ENCODE measurements around the gene RTRAF.

Gene RTRAF

GRCh38 chr14:52020161-52020714, 30.9 kb downstream of the RTRAF start:
- DNase-seq (ENCODE audit: low spot score in 2 of 2) (no peak), ATAC-seq (ENCODE audit: low read depth) (no peak)
- H3K4me1 Mint-ChIP-seq: no peaks in the 10 kb centered on the region
- H3K27ac Mint-ChIP-seq: no peak overlapping the region
- H3K36me3 Mint-ChIP-seq: no peaks in the 10 kb centered on the region
- H3K4me3 Mint-ChIP-seq: no peak overlapping the region
- H3K27me3 Mint-ChIP-seq: peaks cover 10% of the 10 kb centered on the region
- H3K9me3 Mint-ChIP-seq: no peaks in the 10 kb centered on the region

- H3K27ac Mint-ChIP-seq: no peak overlapping the region
- H3K9me3 Mint-ChIP-seq: no peaks in the 10 kb centered on the region
- no peak overlapping the region for H3K4me3 Mint-ChIP-seq
- peaks cover 10% of the 10 kb centered on the region for H3K27me3 Mint-ChIP-seq
- DNase-seq (ENCODE audit: low spot score in 2 of 2) (no peak), ATAC-seq (ENCODE audit: low read depth) (no peak)
- H3K4me1 Mint-ChIP-seq: no peaks in the 10 kb centered on the region
- no peaks in the 10 kb centered on the region for H3K36me3 Mint-ChIP-seq
These were observed 31.7 kb downstream of the RTRAF start for GRCh38 chr14:52020866-52021717.

- no peak for DNase-seq (ENCODE audit: low spot score in 2 of 2)
- H3K4me3 Mint-ChIP-seq: no peak overlapping the region
- no peak overlapping the region for H3K27ac Mint-ChIP-seq
- no peaks in the 10 kb centered on the region for H3K4me1 Mint-ChIP-seq
- H3K9me3 Mint-ChIP-seq: no peaks in the 10 kb centered on the region
- H3K36me3 Mint-ChIP-seq: no peaks in the 10 kb centered on the region
- no peak for ATAC-seq (ENCODE audit: low read depth)
- peaks cover 6% of the 10 kb centered on the region for H3K27me3 Mint-ChIP-seq
These were observed 32.7 kb downstream of the RTRAF start for GRCh38 chr14:52021957-52022600.

- no peaks in the 10 kb centered on the region for H3K36me3 Mint-ChIP-seq
- H3K27me3 Mint-ChIP-seq: peaks cover 5% of the 10 kb centered on the region
- H3K4me1 Mint-ChIP-seq: no peaks in the 10 kb centered on the region
- no peak overlapping the region for H3K4me3 Mint-ChIP-seq
- no peak overlapping the region for H3K27ac Mint-ChIP-seq
- no peaks in the 10 kb centered on the region for H3K9me3 Mint-ChIP-seq
- ATAC-seq (ENCODE audit: low read depth) (no peak), DNase-seq (ENCODE audit: low spot score in 2 of 2) (no peak)
These were observed 34.2 kb downstream of the RTRAF start for GRCh38 chr14:52023518-52023917.

GRCh38 chr14:52025310-52025709, 36.0 kb downstream of the RTRAF start:
- DNase-seq (ENCODE audit: low spot score in 2 of 2): no peak
- no peaks in the 10 kb centered on the region for H3K9me3 Mint-ChIP-seq
- H3K27me3 Mint-ChIP-seq: peaks cover 1% of the 10 kb centered on the region
- no peak for ATAC-seq (ENCODE audit: low read depth)
- H3K4me3 Mint-ChIP-seq: no peak overlapping the region
- no peak overlapping the region for H3K27ac Mint-ChIP-seq
- H3K4me1 Mint-ChIP-seq: no peaks in the 10 kb centered on the region
- H3K36me3 Mint-ChIP-seq: no peaks in the 10 kb centered on the region

GRCh38 chr14:52026017-52026660, 36.8 kb downstream of the RTRAF start:
- no peaks in the 10 kb centered on the region for H3K9me3 Mint-ChIP-seq
- no peak overlapping the region for H3K27ac Mint-ChIP-seq

GRCh38 chr14:52026901-52027300, 37.6 kb downstream of the RTRAF start:
- H3K4me3 Mint-ChIP-seq: no peak overlapping the region
- no peaks in the 10 kb centered on the region for H3K9me3 Mint-ChIP-seq
- no peaks in the 10 kb centered on the region for H3K4me1 Mint-ChIP-seq
- peaks cover 3% of the 10 kb centered on the region for H3K27me3 Mint-ChIP-seq
- no peak for DNase-seq (ENCODE audit: low spot score in 2 of 2)
- no peak overlapping the region for H3K27ac Mint-ChIP-seq
- ATAC-seq (ENCODE audit: low read depth): no peak
- no peaks in the 10 kb centered on the region for H3K36me3 Mint-ChIP-seq

More at GRCh38 chr14:52026017-52026660, 36.8 kb downstream of the RTRAF start:
- H3K4me3 Mint-ChIP-seq: no peak overlapping the region
- H3K36me3 Mint-ChIP-seq: no peaks in the 10 kb centered on the region
- no peaks in the 10 kb centered on the region for H3K4me1 Mint-ChIP-seq
- ATAC-seq (ENCODE audit: low read depth) (no peak), DNase-seq (ENCODE audit: low spot score in 2 of 2) (no peak)
- peaks cover 1% of the 10 kb centered on the region for H3K27me3 Mint-ChIP-seq

GRCh38 chr14:52029881-52030280, 40.5 kb downstream of the RTRAF start:
- DNase-seq (ENCODE audit: low spot score in 2 of 2) (no peak), ATAC-seq (ENCODE audit: low read depth) (no peak)
- no peak overlapping the region for H3K4me3 Mint-ChIP-seq
- H3K9me3 Mint-ChIP-seq: no peaks in the 10 kb centered on the region
- H3K36me3 Mint-ChIP-seq: no peaks in the 10 kb centered on the region
- H3K4me1 Mint-ChIP-seq: no peaks in the 10 kb centered on the region
- H3K27me3 Mint-ChIP-seq: peaks cover 6% of the 10 kb centered on the region
- no peak overlapping the region for H3K27ac Mint-ChIP-seq

GRCh38 chr14:52031781-52032180, 42.4 kb downstream of the RTRAF start:
- peaks cover 1% of the 10 kb centered on the region for H3K36me3 Mint-ChIP-seq
- no peaks in the 10 kb centered on the region for H3K4me1 Mint-ChIP-seq
- H3K27ac Mint-ChIP-seq: no peak overlapping the region
- ATAC-seq (ENCODE audit: low read depth) (no peak), DNase-seq (ENCODE audit: low spot score in 2 of 2) (no peak)
- H3K4me3 Mint-ChIP-seq: no peak overlapping the region
- peaks cover 7% of the 10 kb centered on the region for H3K27me3 Mint-ChIP-seq
- H3K9me3 Mint-ChIP-seq: peaks cover 4% of the 10 kb centered on the region

- H3K27me3 Mint-ChIP-seq: peaks cover 8% of the 10 kb centered on the region
- H3K36me3 Mint-ChIP-seq: peaks cover 1% of the 10 kb centered on the region
- DNase-seq (ENCODE audit: low spot score in 2 of 2): no peak
- no peak overlapping the region for H3K27ac Mint-ChIP-seq
- ATAC-seq (ENCODE audit: low read depth): no peak
- H3K4me1 Mint-ChIP-seq: no peaks in the 10 kb centered on the region
- peaks cover 5% of the 10 kb centered on the region for H3K9me3 Mint-ChIP-seq
- H3K4me3 Mint-ChIP-seq: no peak overlapping the region
These were observed 43.0 kb downstream of the RTRAF start for GRCh38 chr14:52032204-52032801.

- Mint-ChIP-seq H3K36me3 (peaks cover 1% of the 10 kb centered on the region), H3K27me3 (peaks cover 9% of the 10 kb centered on the region), H3K9me3 (peaks cover 5% of the 10 kb centered on the region), H3K4me1 (no peaks in the 10 kb centered on the region), H3K4me3 (no peak overlapping the region), H3K27ac (no peak overlapping the region)
- ATAC-seq (ENCODE audit: low read depth) (no peak), DNase-seq (ENCODE audit: low spot score in 2 of 2) (no peak)
These were observed 43.8 kb downstream of the RTRAF start for GRCh38 chr14:52033101-52033642.

- DNase-seq (ENCODE audit: low spot score in 2 of 2) (no peak), ATAC-seq (ENCODE audit: low read depth) (no peak)
- peaks cover 1% of the 10 kb centered on the region for H3K36me3 Mint-ChIP-seq
- peaks cover 22% of the 10 kb centered on the region for H3K27me3 Mint-ChIP-seq
- H3K27ac Mint-ChIP-seq: no peak overlapping the region
- peaks cover 5% of the 10 kb centered on the region for H3K9me3 Mint-ChIP-seq
- peaks cover 3% of the 10 kb centered on the region for H3K4me1 Mint-ChIP-seq
- H3K4me3 Mint-ChIP-seq: no peak overlapping the region
These were observed 49.9 kb downstream of the RTRAF start for GRCh38 chr14:52039124-52039815.

- Mint-ChIP-seq H3K4me1 (peaks cover 3% of the 10 kb centered on the region), H3K9me3 (peaks cover 5% of the 10 kb centered on the region), H3K27me3 (peaks cover 25% of the 10 kb centered on the region), H3K4me3 (no peak overlapping the region), H3K27ac (no peak overlapping the region), H3K36me3 (peaks cover 1% of the 10 kb centered on the region)
- DNase-seq (ENCODE audit: low spot score in 2 of 2) (no peak), ATAC-seq (ENCODE audit: low read depth) (no peak)
These were observed 51.3 kb downstream of the RTRAF start for GRCh38 chr14:52040598-52040997.

Data from memory B cell (primary cell).